Activated T-cell treated with anti-CD3 and anti-CD28 coated beads for 24 hours (primary cell): ENCODE results near the gene PTPRN2.
A peak's percentile ranks its signal among the peaks of the same experiment; 100 is the strongest.

Source experiments
- DNase-seq: peaks from one replicate; pipeline ENCODE4 v3.0.0-alpha.2; 2020; ENCODE audit warnings: low read depth

PTPRN2 gene

GRCh38 chr7:157876469-157877285 lies 710.9 kb downstream of the PTPRN2 start:
- DNase-seq, result no peak

GRCh38 chr7:157875230-157876179 lies 712.1 kb downstream of the PTPRN2 start:
- DNase-seq, result peak; percentile 46

- no peak for DNase-seq
Measured at GRCh38 chr7:157874870-157875229, 712.8 kb downstream of the PTPRN2 start.

- no peak for DNase-seq
Measured at GRCh38 chr7:157874208-157874816, 713.3 kb downstream of the PTPRN2 start.

GRCh38 chr7:157873664-157874063 lies 714.0 kb downstream of the PTPRN2 start:
- no peak for DNase-seq

- no peak for DNase-seq
Measured at GRCh38 chr7:157873181-157873580, 714.4 kb downstream of the PTPRN2 start.

- DNase-seq, result no peak
Measured at GRCh38 chr7:157872447-157872846, 715.2 kb downstream of the PTPRN2 start.

- DNase-seq, result no peak
Measured at GRCh38 chr7:157871681-157872080, 715.9 kb downstream of the PTPRN2 start.

- DNase-seq, result no peak
Measured at GRCh38 chr7:157870644-157871290, 716.9 kb downstream of the PTPRN2 start.

- no peak for DNase-seq
Measured at GRCh38 chr7:157869793-157870192, 717.8 kb downstream of the PTPRN2 start.

- DNase-seq, result no peak
Measured at GRCh38 chr7:157867685-157868305, 719.8 kb downstream of the PTPRN2 start.

- no peak for DNase-seq
Measured at GRCh38 chr7:157866336-157866924, 721.2 kb downstream of the PTPRN2 start.

- no peak for DNase-seq
Measured at GRCh38 chr7:157865351-157866165, 722.1 kb downstream of the PTPRN2 start.

- DNase-seq, result no peak
Measured at GRCh38 chr7:157864911-157865310, 722.7 kb downstream of the PTPRN2 start.

- DNase-seq, result no peak
Measured at GRCh38 chr7:157863906-157864810, 723.5 kb downstream of the PTPRN2 start.

- DNase-seq, result no peak
Measured at GRCh38 chr7:157863176-157863575, 724.4 kb downstream of the PTPRN2 start.

- DNase-seq, result no peak
Measured at GRCh38 chr7:157862731-157863130, 724.9 kb downstream of the PTPRN2 start.

GRCh38 chr7:157861551-157861950 lies 726.1 kb downstream of the PTPRN2 start:
- DNase-seq, result no peak

- no peak for DNase-seq
Measured at GRCh38 chr7:157861031-157861491, 726.6 kb downstream of the PTPRN2 start.
